Stimulated activated naive CD4-positive, alpha-beta T cell treated with Interleukin-2 at 50 U/mL for 16 hours (primary cell): Measurements from ENCODE around the gene RNLS.

Experiments
- DNase-seq: peaks from one replicate; lab custom pipeline; 2025; lab: John Stamatoyannopoulos, UW

The RNLS gene

GRCh38 chr10:88582806-88583583 is at the start of gene RNLS:
RNLS (minus strand) TSS chr10:88583318.
- DNase-seq, result peak; percentile 63

- no peak for DNase-seq
These were observed 41.7 kb upstream of the RNLS start for GRCh38 chr10:88624840-88625239.

- no peak for DNase-seq
These were observed 40.7 kb upstream of the RNLS start for GRCh38 chr10:88623835-88624234.

DNA sequence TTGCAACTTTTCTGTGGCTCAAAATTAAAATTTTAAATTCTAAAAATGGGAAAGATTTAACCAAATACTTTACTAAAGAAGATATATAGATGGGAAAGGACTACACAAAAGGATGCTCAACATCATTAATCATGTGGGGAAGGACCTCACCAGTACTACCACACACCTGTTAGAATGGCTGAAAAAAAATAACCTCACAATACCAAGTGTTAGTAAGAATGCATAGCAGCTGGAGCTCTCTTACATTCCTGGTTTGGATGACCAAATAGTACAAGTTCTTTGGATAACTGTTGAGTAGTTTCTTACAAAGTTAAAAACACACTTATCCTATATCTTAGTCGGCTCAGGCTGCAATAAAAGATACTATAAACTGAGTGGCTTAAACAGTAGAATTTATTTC is 37.3 kb upstream of the RNLS start:
- no peak for DNase-seq

GRCh38 chr10:88618496-88618895 is 35.4 kb upstream of the RNLS start:
- no peak for DNase-seq

- DNase-seq, result no peak
These were observed 34.7 kb upstream of the RNLS start for GRCh38 chr10:88617772-88618300.

DNA sequence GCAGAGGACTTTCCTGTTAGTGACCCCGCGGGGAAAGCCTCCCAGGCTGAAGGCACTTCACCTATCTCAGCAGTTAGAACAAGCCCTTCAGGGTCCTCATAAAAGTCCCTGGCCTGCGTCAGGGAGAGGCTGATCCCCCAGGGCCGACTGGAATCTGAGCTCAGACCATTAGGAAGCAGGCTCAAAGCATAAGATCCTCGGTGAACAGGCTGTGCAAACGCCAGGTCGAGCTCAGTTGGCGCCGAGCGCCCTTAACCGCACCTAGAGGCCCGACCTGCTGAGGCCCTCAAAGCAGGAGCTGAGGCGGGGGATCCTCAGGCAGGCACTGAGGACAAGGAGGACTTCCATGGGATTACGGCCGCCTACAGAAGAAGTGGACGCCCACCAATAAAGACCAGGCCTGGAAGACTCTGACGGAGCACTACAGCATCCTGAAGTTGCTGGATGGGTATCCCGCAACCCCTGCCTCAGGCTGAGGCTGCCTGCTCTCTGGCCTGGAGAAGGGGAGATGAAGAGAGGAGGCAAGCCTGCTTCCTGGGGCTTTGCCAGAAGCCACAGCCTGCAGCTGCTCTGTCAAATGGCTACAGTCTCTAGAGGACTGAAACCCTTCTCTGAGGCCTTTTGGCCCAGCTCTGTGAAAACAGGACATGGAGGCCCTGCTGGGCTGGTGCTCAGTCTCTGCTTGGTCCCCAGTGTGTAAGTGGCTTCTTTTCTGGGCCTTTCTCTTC is 33.3 kb upstream of the RNLS start:
- no peak for DNase-seq

GRCh38 chr10:88608780-88609179 is 25.7 kb upstream of the RNLS start:
- no peak for DNase-seq

GRCh38 chr10:88608052-88608732 is 25.1 kb upstream of the RNLS start:
- DNase-seq, result no peak

DNA sequence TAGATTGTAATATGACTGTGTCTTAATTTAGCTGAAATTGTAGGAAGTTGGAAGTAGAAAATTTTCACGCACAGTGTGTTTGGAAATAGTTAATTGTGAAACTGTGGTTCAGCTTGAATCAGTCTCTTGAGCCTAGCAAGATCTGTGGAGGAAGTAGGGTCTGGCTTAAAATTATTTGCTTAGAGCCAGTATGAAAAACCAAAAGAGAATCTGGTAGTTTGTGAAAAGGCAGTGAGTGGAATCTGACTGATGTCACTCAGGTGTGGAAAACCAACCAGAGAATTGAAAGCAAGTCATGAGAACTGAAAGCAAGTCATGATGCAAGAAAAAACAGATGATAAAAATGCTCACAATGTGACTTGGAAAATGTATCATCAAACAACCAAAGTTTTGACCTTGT is 14.9 kb upstream of the RNLS start:
- DNase-seq, result no peak

- no peak for DNase-seq
These were observed 11.4 kb upstream of the RNLS start for GRCh38 chr10:88594482-88594881.

DNA sequence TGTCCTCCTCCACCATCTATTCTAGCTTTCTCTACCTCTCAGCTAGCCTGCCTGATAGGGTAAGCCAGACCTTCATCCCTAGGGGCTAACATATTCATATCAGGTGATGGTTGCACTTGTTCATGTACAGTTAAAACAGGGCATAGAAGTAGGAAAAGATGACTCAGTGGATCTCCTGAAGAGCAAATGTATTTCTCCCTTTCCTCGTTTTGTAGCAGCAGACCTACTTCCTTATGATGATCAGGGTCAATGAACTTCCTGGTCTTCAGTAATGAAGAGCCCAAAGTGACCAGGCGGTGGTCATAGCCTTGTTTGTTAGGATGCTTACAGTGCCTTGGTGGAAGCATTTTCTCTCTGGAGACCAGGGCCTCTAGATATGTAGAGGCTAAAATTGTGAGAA is 9.8 kb upstream of the RNLS start:
- DNase-seq, result no peak

DNA sequence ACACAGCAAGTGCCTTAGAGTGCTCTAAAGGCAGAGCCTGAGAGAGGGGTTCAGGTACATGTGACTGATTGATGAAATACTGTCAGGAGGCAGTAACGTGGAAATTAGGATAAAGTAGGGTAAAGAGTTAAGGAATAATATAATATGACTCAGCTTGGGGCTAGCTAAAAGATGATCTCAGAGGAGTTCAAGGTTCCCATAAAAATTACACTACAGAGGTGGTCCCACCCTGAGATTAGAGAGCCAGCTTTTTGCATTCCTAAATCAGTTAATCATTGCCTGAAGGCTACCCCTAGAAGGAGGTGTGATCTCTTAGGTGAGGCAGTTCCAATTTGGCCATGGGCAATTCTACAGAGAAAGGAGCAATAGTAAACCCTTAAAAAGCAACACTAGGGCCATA is 9.3 kb upstream of the RNLS start:
- no peak for DNase-seq

GRCh38 chr10:88586462-88586861 is 3.3 kb upstream of the RNLS start, which contains the start of gene LIPJ:
LIPJ (plus strand) TSS chr10:88586762; CDS start chr10:88590688, 3,926 bp downstream.
- no peak for DNase-seq

- no peak for DNase-seq
These were observed 453 bp upstream of the RNLS start for GRCh38 chr10:88583584-88583957.

- no peak for DNase-seq
These were observed 710 bp downstream of the RNLS start for GRCh38 chr10:88582411-88582805.

DNA sequence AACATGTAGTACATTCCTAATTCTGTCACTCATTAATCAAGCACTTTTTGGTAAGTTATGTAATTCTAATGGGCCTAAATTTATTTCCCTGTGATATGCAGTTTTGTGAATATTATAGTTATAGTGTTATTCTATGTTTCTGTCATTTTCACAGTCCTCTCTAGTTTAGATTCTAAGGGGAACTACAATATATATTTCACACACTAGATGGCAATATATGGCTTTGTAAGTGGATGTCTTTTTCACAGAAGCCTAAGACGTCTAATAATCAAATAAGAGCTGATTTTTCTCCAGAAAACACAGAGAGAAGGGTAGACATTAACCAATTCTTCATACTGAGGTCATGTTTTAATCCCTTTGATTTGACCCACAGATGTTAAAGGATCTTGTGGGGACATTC is 18.0 kb downstream of the RNLS start:
- no peak for DNase-seq

GRCh38 chr10:88562152-88562551 is 21.0 kb downstream of the RNLS start:
- no peak for DNase-seq

DNA sequence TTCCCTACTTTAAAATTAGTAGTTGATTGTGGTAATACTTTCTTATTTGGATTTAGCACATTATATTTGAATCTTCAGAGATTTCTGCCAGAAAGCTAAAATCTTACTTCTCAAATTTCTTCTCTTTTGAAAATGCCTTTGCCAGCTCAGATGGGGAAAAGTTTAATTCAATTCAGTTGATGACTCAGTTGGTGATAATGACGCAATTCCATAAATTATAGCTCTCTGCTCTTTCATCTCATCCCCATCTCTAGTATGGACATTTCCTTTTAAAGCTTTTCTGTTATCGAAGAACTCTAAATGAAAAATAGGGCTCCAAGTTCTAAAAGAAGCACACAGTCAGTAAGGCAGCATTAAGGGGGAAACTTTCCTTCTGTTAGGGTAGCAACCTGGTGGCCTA is 25.5 kb downstream of the RNLS start:
- DNase-seq, result no peak

GRCh38 chr10:88557256-88557655 is 25.9 kb downstream of the RNLS start:
- no peak for DNase-seq

DNA sequence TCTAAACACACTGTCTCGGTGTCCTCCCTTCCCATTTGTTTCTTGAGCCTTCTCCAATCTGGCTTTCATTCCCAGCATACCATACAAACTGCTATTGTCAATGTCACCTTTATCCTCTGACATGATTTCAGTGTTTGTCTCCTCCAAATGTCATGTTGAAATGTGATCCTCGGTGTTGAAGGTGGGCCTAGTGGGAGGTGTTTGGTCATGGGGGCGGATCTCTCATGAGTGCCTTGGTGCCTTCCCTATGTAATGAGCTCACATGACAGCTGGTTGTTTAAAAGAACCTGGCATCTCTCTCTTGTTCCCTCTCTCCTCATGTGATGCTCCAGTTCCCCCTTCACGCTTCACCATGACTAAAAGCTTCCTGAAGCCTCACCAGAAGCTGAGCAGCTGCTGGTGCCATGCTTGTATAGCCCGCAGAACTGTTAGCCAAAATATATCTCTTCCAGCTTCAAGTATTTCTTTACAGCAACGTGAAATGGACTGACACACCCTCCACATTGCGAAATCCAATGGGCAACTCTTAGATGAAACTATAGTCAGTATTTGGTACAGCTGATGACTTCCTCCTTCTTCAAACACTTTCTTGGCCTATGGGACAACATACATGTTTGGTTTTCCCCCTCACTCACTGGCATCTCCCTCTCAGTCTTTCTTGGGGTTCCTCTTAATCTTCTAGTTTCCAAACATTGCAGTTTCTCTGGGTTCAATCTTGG is 27.8 kb downstream of the RNLS start:
- no peak for DNase-seq

DNA sequence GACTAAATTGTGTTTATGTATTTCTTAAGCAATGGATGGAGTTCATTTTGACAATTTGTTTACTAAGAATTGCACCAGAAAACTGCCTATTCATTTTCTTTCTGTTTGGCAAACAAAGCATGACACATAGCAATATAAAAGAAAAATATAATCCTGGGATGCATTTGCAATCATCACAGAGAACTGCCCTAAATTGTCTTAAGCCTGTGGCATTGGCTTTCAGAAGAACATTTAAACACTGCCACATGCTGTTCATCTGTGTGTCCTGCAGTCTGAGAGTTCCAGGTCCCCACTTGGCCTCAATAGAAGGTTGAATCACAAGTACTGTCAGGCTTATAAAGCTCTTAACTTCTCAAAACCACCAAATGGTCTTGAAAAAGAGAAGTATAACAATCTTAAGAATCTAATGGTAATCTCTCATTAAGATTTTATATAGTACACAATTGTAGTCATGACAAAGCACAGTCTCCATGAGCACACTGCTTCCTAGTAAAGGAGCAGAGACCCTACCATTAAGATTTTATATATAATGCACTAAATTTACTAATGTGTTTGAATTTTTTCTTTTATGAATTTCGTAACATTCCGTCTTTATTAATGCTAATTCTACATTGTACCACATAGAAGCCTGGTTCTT is 29.9 kb downstream of the RNLS start:
- DNase-seq, result no peak
